Nephron progenitor cell (in vitro differentiated cells): Measurements from ENCODE around the gene SH3BP4.

ENCODE experiments used
- DNase-seq: peaks from one replicate; pipeline ENCODE4 v3.0.0; 2021
- H3K27ac Mint-ChIP-seq: 2 replicates; pipeline ENCODE4 v1.8.0; 2021; ENCODE audit warnings: mild to moderate bottlenecking, moderate library complexity, mixed read lengths
- H3K27me3 Mint-ChIP-seq: 2 replicates; pipeline ENCODE4 v1.8.0; 2021; ENCODE audit warnings: mild to moderate bottlenecking, low read depth, mixed read lengths; ENCODE audit not compliant: poor library complexity
- H3K36me3 Mint-ChIP-seq: 2 replicates; pipeline ENCODE4 v1.8.0; 2021; ENCODE audit warnings: low read depth, mixed read lengths
- H3K4me1 Mint-ChIP-seq: 2 replicates; pipeline ENCODE4 v1.8.0; 2021; ENCODE audit warnings: mixed read lengths
- H3K4me3 Mint-ChIP-seq: 2 replicates; pipeline ENCODE4 v1.8.0; 2021; ENCODE audit warnings: mild to moderate bottlenecking, moderate library complexity, mixed read lengths
- H3K9me3 Mint-ChIP-seq: 2 replicates; pipeline ENCODE4 v1.8.0; 2021; ENCODE audit warnings: mild to moderate bottlenecking, moderate library complexity, mixed read lengths
- CTCF ChIP-seq: fragments of 200-600 bp; sonication (generic); IDR thresholded peaks from 2 replicates; pipeline ENCODE4 v1.5.0; 2021; ENCODE audit warnings: antibody characterized with exemption

SH3BP4 gene

GRCh38 chr2:234994438-234995321 lies 42.9 kb downstream of the SH3BP4 start:
- Mint-ChIP-seq H3K36me3 (peaks cover 53% of the 10 kb centered on the region), H3K4me1 (peaks cover 60% of the 10 kb centered on the region), H3K27ac (peak overlapping the region; percentile 98), H3K27me3 (no peaks in the 10 kb centered on the region), H3K4me3 (no peak overlapping the region), H3K9me3 (peaks cover 11% of the 10 kb centered on the region)
- DNase-seq, result no peak
- TF ChIP-seq CTCF, result no peak

GRCh38 chr2:234995332-234996068 lies 43.7 kb downstream of the SH3BP4 start:
- H3K36me3 Mint-ChIP-seq, result peaks cover 49% of the 10 kb centered on the region
- peak overlapping the region; percentile 88 for H3K27ac Mint-ChIP-seq
- no peak overlapping the region for H3K4me3 Mint-ChIP-seq
- peaks cover 66% of the 10 kb centered on the region for H3K4me1 Mint-ChIP-seq
- H3K27me3 Mint-ChIP-seq, result no peaks in the 10 kb centered on the region
- DNase-seq, result no peak
- TF ChIP-seq CTCF, result no peak
- H3K9me3 Mint-ChIP-seq, result peaks cover 6% of the 10 kb centered on the region

- H3K9me3 Mint-ChIP-seq, result no peaks in the 10 kb centered on the region
- peak; percentile 57 for DNase-seq
- H3K4me3 Mint-ChIP-seq, result peak overlapping the region; percentile 2
- peaks cover 73% of the 10 kb centered on the region for H3K4me1 Mint-ChIP-seq
- peak overlapping the region; percentile 88 for H3K27ac Mint-ChIP-seq
- no peak for TF ChIP-seq CTCF
- no peaks in the 10 kb centered on the region for H3K27me3 Mint-ChIP-seq
- peaks cover 48% of the 10 kb centered on the region for H3K36me3 Mint-ChIP-seq
Observed at GRCh38 chr2:234996069-234996940, 44.5 kb downstream of the SH3BP4 start.

- no peak for DNase-seq
- TF ChIP-seq CTCF, result no peak
- no peak overlapping the region for H3K4me3 Mint-ChIP-seq
- no peaks in the 10 kb centered on the region for H3K27me3 Mint-ChIP-seq
- H3K9me3 Mint-ChIP-seq, result peaks cover 4% of the 10 kb centered on the region
- H3K27ac Mint-ChIP-seq, result no peak overlapping the region
- H3K4me1 Mint-ChIP-seq, result peaks cover 73% of the 10 kb centered on the region
- peaks cover 52% of the 10 kb centered on the region for H3K36me3 Mint-ChIP-seq
Observed at GRCh38 chr2:234996941-234997270, 45.1 kb downstream of the SH3BP4 start.

GRCh38 chr2:234997389-234997788 lies 45.6 kb downstream of the SH3BP4 start:
- DNase-seq, result no peak
- Mint-ChIP-seq H3K9me3 (peaks cover 4% of the 10 kb centered on the region), H3K36me3 (peaks cover 56% of the 10 kb centered on the region), H3K4me1 (peaks cover 77% of the 10 kb centered on the region), H3K27ac (no peak overlapping the region), H3K4me3 (no peak overlapping the region), H3K27me3 (no peaks in the 10 kb centered on the region)
- TF ChIP-seq CTCF, result no peak
